Panc1 (cell line): Measurements from ENCODE around the gene CIITA. TPM values are rescaled to one million over a fixed set of nuclear protein-coding genes. Genes with fewer than 3 reads are reported as not detected.

Experiments used
- ATAC-seq: fragments of 200-7000 bp; cut with Tn5 transposase; 2 replicates; pipeline ENCODE4 v1.9.1; 2020; ENCODE audit warnings: mild to moderate bottlenecking, moderate library complexity
- BruUV-seq: library from RNA; stranded (reverse); fragments of 400-500 nt; replicated peaks from 2 replicates; lab custom pipeline; 2021; lab: Mats Ljungman, UMichigan
- CTCF ChIA-PET: fragments of 300-600 bp; sonication (Branson Sonifier 250); formaldehyde crosslinking; loops from one replicate; lab custom pipeline; 2022; ENCODE audit warnings: antibody characterized with exemption; lab: Charles Lee
- POLR2A ChIA-PET: fragments of 300-600 bp; sonication (Branson Sonifier 250); formaldehyde crosslinking; loops from one replicate; lab custom pipeline; 2022; ENCODE audit warnings: antibody characterized with exemption; lab: Charles Lee
- DNase-seq: peaks from one replicate; pipeline ENCODE4 v3.0.0-alpha.2; 2010; ENCODE audit warnings: low read depth, low spot score
- H3K27ac ChIP-seq: 2 replicates; pipeline ENCODE4 v1.5.1; 2011; ENCODE audit warnings: mild to moderate bottlenecking, low read length, inconsistent platforms
- H3K27me3 ChIP-seq: fragments of 200-500 bp; sonication (Bioruptor generic); 2 replicates; pipeline ENCODE4 v1.6.0; 2014; ENCODE audit warnings: low read length, inconsistent platforms; ENCODE audit not compliant: control insufficient read depth, insufficient read depth
- H3K36me3 ChIP-seq: fragments of 200-500 bp; sonication (Bioruptor generic); 2 replicates; pipeline ENCODE4 v1.5.1; 2014; ENCODE audit warnings: inconsistent platforms, mild to moderate bottlenecking, low read length, moderate library complexity; ENCODE audit not compliant: control insufficient read depth, insufficient read depth
- H3K4me1 ChIP-seq: 2 replicates; pipeline ENCODE4 v1.5.1; 2011; ENCODE audit warnings: inconsistent platforms, mild to moderate bottlenecking, low read length, moderate library complexity; ENCODE audit not compliant: control insufficient read depth, insufficient read depth
- H3K4me3 ChIP-seq, 2 experiments: 2 replicates each; pipeline ENCODE4 v1.5.1; 2011 to 2012; ENCODE audit warnings: low read depth in 2 of 2, low read length in 2 of 2, mild to moderate bottlenecking in 2 of 2, inconsistent platforms in 1 of 2, moderate library complexity in 1 of 2
- H3K9me3 ChIP-seq: fragments of 200-500 bp; sonication (Bioruptor generic); 2 replicates; pipeline ENCODE4 v1.5.1; 2014; ENCODE audit warnings: low read depth, mild to moderate bottlenecking, inconsistent platforms, low read length, moderate library complexity; ENCODE audit not compliant: control insufficient read depth, insufficient read depth
- CTCF ChIP-seq: fragments of 450-650 bp; IDR thresholded peaks from 2 replicates; pipeline ENCODE4 v1.5.1; 2017; ENCODE audit warnings: mild to moderate bottlenecking
- POLR2AphosphoS5 ChIP-seq: IDR thresholded peaks from 2 replicates; pipeline ENCODE4 v1.6.1; 2012; ENCODE audit warnings: mild to moderate bottlenecking, low read depth, low read length, moderate library complexity
- REST ChIP-seq, 2 experiments: IDR thresholded peaks; 2 replicates each; pipeline ENCODE4 v1.6.1; 2011 to 2012; ENCODE audit warnings: low read depth in 2 of 2, control low read depth in 1 of 2, low read length in 1 of 2, mild to moderate bottlenecking in 1 of 2, moderate library complexity in 1 of 2; ENCODE audit not compliant: insufficient read depth in 1 of 2
- SIN3A ChIP-seq: IDR thresholded peaks from 2 replicates; pipeline ENCODE4 v1.6.1; 2012; ENCODE audit warnings: low read depth, mild to moderate bottlenecking, low read length, moderate library complexity, borderline replicate concordance; ENCODE audit not compliant: insufficient read depth
- TCF7L2 ChIP-seq: IDR thresholded peaks from 2 replicates; pipeline ENCODE4 v1.6.1; 2011; ENCODE audit warnings: mild to moderate bottlenecking, low read depth, low read length, inconsistent platforms
- in situ Hi-C: cut with HindIII; loops from 2 replicates; pipeline ENCODE4 v1.10.0; 2016; ENCODE audit warnings: low sequenced_read_pairs, low pct_unique_long_range_greater_than_20kb
- intact Hi-C: fragments of 100-400 bp; cut with micrococcal nuclease; formaldehyde crosslinking; loops from one replicate; pipeline ENCODE4 v1.10.0; 2022; ENCODE audit not compliant: unreplicated experiment
- total RNA-seq: library from RNA; stranded (reverse); gene quantifications from one replicate; pipeline ENCODE4 v1.2.1, GENCODE V29; 2021; ENCODE audit not compliant: unreplicated experiment

The CIITA gene
- total RNA-seq, 1 experiment from 2014 or later, result 0.41 TPM

GRCh38 chr16:10983159-10983558, 106.2 kb downstream of the CIITA start:
- H3K9me3 ChIP-seq, result no peaks in the 10 kb centered on the region
- POLR2A ChIA-PET, result interaction anchor here (1.4 to 1.5 kb wide), 2 partner anchors 272 to 273 kb away, joined by 4 read pairs; partner anchors contain the start of gene SOCS1
- H3K27ac ChIP-seq, result no peak overlapping the region
- in situ Hi-C loops, result no loop called here
- CTCF ChIA-PET, result no interaction called here
- no peaks in the 10 kb centered on the region for H3K4me1 ChIP-seq
- no TSS peak for BruUV-seq
- no peaks in the 10 kb centered on the region for H3K27me3 ChIP-seq
- intact Hi-C loops, result no loop called here
- DNase-seq (no peak), ATAC-seq (no peak; the same call in 1 of the 2 replicates)
- TF ChIP-seq TCF7L2 (no peak), CTCF (peak; percentile 44)
- H3K4me3 ChIP-seq, result no peak overlapping the region
- no peaks in the 10 kb centered on the region for H3K36me3 ChIP-seq

- no TSS peak for BruUV-seq
- ChIA-PET CTCF (no interaction called here), POLR2A (interaction anchor here (1.5 kb wide), 1 partner anchor 271 kb away, joined by 4 read pairs; the partner anchor contains the start of gene SOCS1)
- no peaks in the 10 kb centered on the region for H3K27me3 ChIP-seq
- DNase-seq, result no peak
- no peak overlapping the region for H3K27ac ChIP-seq
- no peaks in the 10 kb centered on the region for H3K9me3 ChIP-seq
- in situ Hi-C loops, result no loop called here
- H3K4me1 ChIP-seq, result no peaks in the 10 kb centered on the region
- ATAC-seq, result no peak
- H3K36me3 ChIP-seq, result no peaks in the 10 kb centered on the region
- intact Hi-C loops, result no loop called here
- no peak overlapping the region for H3K4me3 ChIP-seq
- TF ChIP-seq TCF7L2 (no peak), SIN3A (no peak), REST (IDR thresholded peaks at IDR 0.05; ENCODE audit: insufficient read depth in 1 of 2, low read depth in 2 of 2, low read length in 1 of 2) (no peak), POLR2AphosphoS5 (no peak), CTCF (no peak)
These were observed 107.5 kb downstream of the CIITA start for GRCh38 chr16:10984509-10984908.

Other genes starting within 250 kb of the CIITA start
- not detected for gene TEKT5, start 182.3 kb upstream of the CIITA start, total RNA-seq
- gene NUBP1, start 133.4 kb upstream of the CIITA start, total RNA-seq, result 27.5 TPM
- not detected for gene TVP23A, start 58.4 kb upstream of the CIITA start, total RNA-seq
- 32.2 TPM for gene DEXI, start 65.3 kb downstream of the CIITA start, total RNA-seq
- 21.0 TPM for gene CLEC16A, start 67.4 kb downstream of the CIITA start, total RNA-seq